ENCODE results near the gene TRIM77. TPM values are rescaled to one million over a fixed set of nuclear protein-coding genes. Genes with fewer than 3 reads are reported as not detected.
"Not testable (repeated sequence)": the region's sequence is repeated elsewhere in the genome, so short reads cannot be mapped to it uniquely, and the experiment has no call there.

The TRIM77 gene
- total RNA-seq, 1 donor from 2014 or later: not detected

GRCh38 chr11:89724866-89725498, 14.9 kb downstream of the TRIM77 start:
- not testable (repeated sequence) for H3K27ac ChIP-seq (ENCODE audit: low read depth, low read length); H3K4me1 ChIP-seq (ENCODE audit: control insufficient read depth in 3 of 3, insufficient read depth in 3 of 3, low read length in 3 of 3)

GRCh38 chr11:89730215-89730614, 20.1 kb downstream of the TRIM77 start:
- not testable (repeated sequence) for H3K4me3 ChIP-seq (ENCODE audit: low read length in 3 of 3); H3K27ac ChIP-seq (ENCODE audit: low read depth, low read length); H3K9ac ChIP-seq (ENCODE audit: low read depth in 1 of 3, low read length in 3 of 3); H3K27me3 ChIP-seq (ENCODE audit: control insufficient read depth in 3 of 3, insufficient read depth in 3 of 3, low read length in 3 of 3); H3K9me3 ChIP-seq (ENCODE audit: control insufficient read depth in 3 of 3, low read length in 3 of 3); H3K4me1 ChIP-seq (ENCODE audit: control insufficient read depth in 3 of 3, insufficient read depth in 3 of 3, low read length in 3 of 3); H3K36me3 ChIP-seq (ENCODE audit: control insufficient read depth in 3 of 3, insufficient read depth in 3 of 3, low read length in 3 of 3)

More at GRCh38 chr11:89724866-89725498, 14.9 kb downstream of the TRIM77 start:
- not testable (repeated sequence) for H3K9me3 ChIP-seq (ENCODE audit: control insufficient read depth in 3 of 3, low read length in 3 of 3); H3K36me3 ChIP-seq (ENCODE audit: control insufficient read depth in 3 of 3, insufficient read depth in 3 of 3, low read length in 3 of 3); H3K9ac ChIP-seq (ENCODE audit: low read depth in 1 of 3, low read length in 3 of 3); H3K27me3 ChIP-seq (ENCODE audit: control insufficient read depth in 3 of 3, insufficient read depth in 3 of 3, low read length in 3 of 3); H3K4me3 ChIP-seq (ENCODE audit: low read length in 3 of 3)

GRCh38 chr11:89736566-89736965, 26.5 kb downstream of the TRIM77 start:
- Histone ChIP-seq H3K4me1 (ENCODE audit: control insufficient read depth in 3 of 3, insufficient read depth in 3 of 3, low read length in 3 of 3) (no peaks in the 10 kb centered on the region), H3K4me3 (ENCODE audit: low read length in 3 of 3) (no peak overlapping the region), H3K9me3 (ENCODE audit: control insufficient read depth in 3 of 3, low read length in 3 of 3) (no peaks in the 10 kb centered on the region), H3K27ac (ENCODE audit: low read depth, low read length) (no peak overlapping the region), H3K36me3 (ENCODE audit: control insufficient read depth in 3 of 3, insufficient read depth in 3 of 3, low read length in 3 of 3) (no peaks in the 10 kb centered on the region), H3K9ac (ENCODE audit: low read depth in 1 of 3, low read length in 3 of 3) (no peak overlapping the region), H3K27me3 (ENCODE audit: control insufficient read depth in 3 of 3, insufficient read depth in 3 of 3, low read length in 3 of 3) (no peaks in the 10 kb centered on the region)

- Histone ChIP-seq H3K9ac (ENCODE audit: low read depth in 1 of 3, low read length in 3 of 3) (no peak overlapping the region), H3K27me3 (ENCODE audit: control insufficient read depth in 3 of 3, insufficient read depth in 3 of 3, low read length in 3 of 3) (no peaks in the 10 kb centered on the region), H3K4me3 (ENCODE audit: low read length in 3 of 3) (no peak overlapping the region), H3K9me3 (ENCODE audit: control insufficient read depth in 3 of 3, low read length in 3 of 3) (no peaks in the 10 kb centered on the region), H3K4me1 (ENCODE audit: control insufficient read depth in 3 of 3, insufficient read depth in 3 of 3, low read length in 3 of 3) (no peaks in the 10 kb centered on the region), H3K36me3 (ENCODE audit: control insufficient read depth in 3 of 3, insufficient read depth in 3 of 3, low read length in 3 of 3) (no peaks in the 10 kb centered on the region), H3K27ac (ENCODE audit: low read depth, low read length) (no peak overlapping the region)
Measured at GRCh38 chr11:89737116-89737515, 27.0 kb downstream of the TRIM77 start.

- H3K36me3 ChIP-seq (ENCODE audit: control insufficient read depth in 3 of 3, insufficient read depth in 3 of 3, low read length in 3 of 3); H3K27ac ChIP-seq (ENCODE audit: low read depth, low read length); H3K27me3 ChIP-seq (ENCODE audit: control insufficient read depth in 3 of 3, insufficient read depth in 3 of 3, low read length in 3 of 3); H3K4me1 ChIP-seq (ENCODE audit: control insufficient read depth in 3 of 3, insufficient read depth in 3 of 3, low read length in 3 of 3); H3K4me3 ChIP-seq (ENCODE audit: low read length in 3 of 3); H3K9me3 ChIP-seq (ENCODE audit: control insufficient read depth in 3 of 3, low read length in 3 of 3); H3K9ac ChIP-seq (ENCODE audit: low read depth in 1 of 3, low read length in 3 of 3): not testable (repeated sequence)
Measured at GRCh38 chr11:89741406-89741805, 31.3 kb downstream of the TRIM77 start.

GRCh38 chr11:89744158-89744557, 34.1 kb downstream of the TRIM77 start:
- not testable (repeated sequence) for H3K27ac ChIP-seq (ENCODE audit: low read depth, low read length); H3K4me3 ChIP-seq (ENCODE audit: low read length in 3 of 3); H3K9me3 ChIP-seq (ENCODE audit: control insufficient read depth in 3 of 3, low read length in 3 of 3); H3K27me3 ChIP-seq (ENCODE audit: control insufficient read depth in 3 of 3, insufficient read depth in 3 of 3, low read length in 3 of 3); H3K9ac ChIP-seq (ENCODE audit: low read depth in 1 of 3, low read length in 3 of 3); H3K4me1 ChIP-seq (ENCODE audit: control insufficient read depth in 3 of 3, insufficient read depth in 3 of 3, low read length in 3 of 3); H3K36me3 ChIP-seq (ENCODE audit: control insufficient read depth in 3 of 3, insufficient read depth in 3 of 3, low read length in 3 of 3)

- H3K9me3 ChIP-seq (ENCODE audit: control insufficient read depth in 3 of 3, low read length in 3 of 3); H3K4me1 ChIP-seq (ENCODE audit: control insufficient read depth in 3 of 3, insufficient read depth in 3 of 3, low read length in 3 of 3); H3K36me3 ChIP-seq (ENCODE audit: control insufficient read depth in 3 of 3, insufficient read depth in 3 of 3, low read length in 3 of 3); H3K27ac ChIP-seq (ENCODE audit: low read depth, low read length); H3K27me3 ChIP-seq (ENCODE audit: control insufficient read depth in 3 of 3, insufficient read depth in 3 of 3, low read length in 3 of 3); H3K4me3 ChIP-seq (ENCODE audit: low read length in 3 of 3); H3K9ac ChIP-seq (ENCODE audit: low read depth in 1 of 3, low read length in 3 of 3): not testable (repeated sequence)
Measured at GRCh38 chr11:89750822-89751221, 40.7 kb downstream of the TRIM77 start.

Small RNAs within 50 kb of the gene (small RNA-seq; reads per million reads assigned to genes)
- gene AP003122.3: not detected

Other genes starting within 250 kb of the TRIM77 start
- gene NOX4, start 218.9 kb upstream of the TRIM77 start, total RNA-seq: 5.2 TPM
- gene TRIM49, start 98.3 kb downstream of the TRIM77 start, total RNA-seq: not detected
- not detected for gene TRIM64B, start 168.2 kb downstream of the TRIM77 start, total RNA-seq
- not detected for gene TRIM49D1, start 211.9 kb downstream of the TRIM77 start, total RNA-seq
- gene TRIM49D2, start 213.8 kb downstream of the TRIM77 start, total RNA-seq: not detected